Liver (tissue), 3 donors: ENCODE data around the gene RELN.

Experiments
- EGR1 ChIP-seq, 2 donors: IDR thresholded peaks; 2 replicates each; pipeline ENCODE4 v1.6.1; 2016 to 2018; ENCODE audit warnings: antibody characterized with exemption in 2 of 2, low read depth in 2 of 2
- FOXA1 ChIP-seq: IDR thresholded peaks from 2 replicates; pipeline ENCODE4 v1.6.1; 2016; ENCODE audit warnings: antibody characterized with exemption
- GABPA ChIP-seq, 2 donors: IDR thresholded peaks in 1 of 2; conservative IDR thresholded peaks in 1 of 2; 2 replicates each; pipeline ENCODE4 v1.6.1; 2016; ENCODE audit warnings: antibody characterized with exemption in 2 of 2, mild to moderate bottlenecking in 1 of 2, moderate library complexity in 1 of 2
- HNF4G ChIP-seq: IDR thresholded peaks from 2 replicates; pipeline ENCODE4 v1.6.1; 2016; ENCODE audit warnings: antibody characterized with exemption
- JUND ChIP-seq, 2 donors: IDR thresholded peaks; 2 replicates each; pipeline ENCODE4 v1.6.1; 2016; ENCODE audit warnings: antibody characterized with exemption in 2 of 2
- RAD21 ChIP-seq, 2 donors: IDR thresholded peaks; 2 replicates each; pipeline ENCODE4 v1.6.1; 2016; ENCODE audit warnings: antibody characterized with exemption in 2 of 2, mild to moderate bottlenecking in 2 of 2
- RXRA ChIP-seq, 2 donors: IDR thresholded peaks; 2 replicates each; pipeline ENCODE4 v1.6.1; 2017 to 2018; ENCODE audit warnings: antibody characterized with exemption in 2 of 2, mild to moderate bottlenecking in 1 of 2
- TAF1 ChIP-seq: conservative IDR thresholded peaks from 2 replicates; pipeline ENCODE4 v1.6.1; 2016; ENCODE audit warnings: antibody characterized with exemption, mild to moderate bottlenecking
- YY1 ChIP-seq: IDR thresholded peaks from 2 replicates; pipeline ENCODE4 v1.6.1; 2016; ENCODE audit warnings: antibody characterized with exemption, mild to moderate bottlenecking
- TF ChIP-seq, protein P1 (sequence below): fragments of 150-350 bp; IDR thresholded peaks from 2 replicates; pipeline ENCODE4 v1.5.1; 2017; ENCODE audit warnings: improper control_type of control experiment, low read depth, low read length; ENCODE audit not compliant: missing input control
- TF ChIP-seq, protein P2 (sequence below): IDR thresholded peaks from 2 replicates; pipeline ENCODE4 v1.6.1; 2016; ENCODE audit warnings: antibody characterized with exemption, mild to moderate bottlenecking
- TF ChIP-seq, protein P3 (sequence below): IDR thresholded peaks from 2 replicates; pipeline ENCODE4 v1.6.1; 2016; ENCODE audit warnings: antibody characterized with exemption
- TF ChIP-seq, protein P4 (sequence below): IDR thresholded peaks from 2 replicates; pipeline ENCODE4 v1.6.1; 2016; ENCODE audit warnings: antibody characterized with exemption
- TF ChIP-seq, protein P5 (sequence below): IDR thresholded peaks from 2 replicates; pipeline ENCODE4 v1.6.1; 2016; ENCODE audit warnings: antibody characterized with exemption
- donor health status: healthy.
- donor health status: healthy.

DNA sequence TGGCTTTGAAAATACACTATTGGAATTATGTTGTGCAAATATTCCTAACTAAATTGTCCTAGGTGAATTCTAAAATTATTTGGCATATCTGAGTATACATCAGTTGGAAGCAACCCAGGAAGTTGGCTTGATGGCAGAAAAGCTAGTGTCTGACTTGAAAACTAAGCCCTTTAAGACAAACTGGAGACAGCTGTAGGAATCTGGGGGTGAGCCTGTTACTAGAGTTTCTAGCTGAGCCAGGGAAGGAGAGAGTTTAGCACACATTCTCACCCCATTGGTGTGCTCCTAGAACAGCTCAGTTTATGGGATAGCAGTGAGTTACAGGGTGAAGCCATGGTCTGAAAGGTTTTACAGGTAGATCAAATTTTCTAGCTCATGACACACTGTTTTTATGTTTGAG lies 333.2 kb downstream of the RELN start:
- TF ChIP-seq, protein P1, sequence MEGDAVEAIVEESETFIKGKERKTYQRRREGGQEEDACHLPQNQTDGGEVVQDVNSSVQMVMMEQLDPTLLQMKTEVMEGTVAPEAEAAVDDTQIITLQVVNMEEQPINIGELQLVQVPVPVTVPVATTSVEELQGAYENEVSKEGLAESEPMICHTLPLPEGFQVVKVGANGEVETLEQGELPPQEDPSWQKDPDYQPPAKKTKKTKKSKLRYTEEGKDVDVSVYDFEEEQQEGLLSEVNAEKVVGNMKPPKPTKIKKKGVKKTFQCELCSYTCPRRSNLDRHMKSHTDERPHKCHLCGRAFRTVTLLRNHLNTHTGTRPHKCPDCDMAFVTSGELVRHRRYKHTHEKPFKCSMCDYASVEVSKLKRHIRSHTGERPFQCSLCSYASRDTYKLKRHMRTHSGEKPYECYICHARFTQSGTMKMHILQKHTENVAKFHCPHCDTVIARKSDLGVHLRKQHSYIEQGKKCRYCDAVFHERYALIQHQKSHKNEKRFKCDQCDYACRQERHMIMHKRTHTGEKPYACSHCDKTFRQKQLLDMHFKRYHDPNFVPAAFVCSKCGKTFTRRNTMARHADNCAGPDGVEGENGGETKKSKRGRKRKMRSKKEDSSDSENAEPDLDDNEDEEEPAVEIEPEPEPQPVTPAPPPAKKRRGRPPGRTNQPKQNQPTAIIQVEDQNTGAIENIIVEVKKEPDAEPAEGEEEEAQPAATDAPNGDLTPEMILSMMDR: no peak
- TF ChIP-seq RAD21 (IDR thresholded peaks at IDR 0.05) (no peak), JUND (IDR thresholded peaks at IDR 0.05) (no peak), RXRA (IDR thresholded peaks at IDR 0.05) (no peak), TAF1 (no peak), YY1 (no peak), GABPA (IDR thresholded peaks at IDR 0.05 in 1 of 2, conservative IDR thresholded peaks at IDR 0.05 in 1 of 2) (no peak), FOXA1 (no peak), EGR1 (IDR thresholded peaks at IDR 0.05; ENCODE audit: low read depth in 2 of 2) (no peak), HNF4G (no peak)
- TF ChIP-seq, protein P2, sequence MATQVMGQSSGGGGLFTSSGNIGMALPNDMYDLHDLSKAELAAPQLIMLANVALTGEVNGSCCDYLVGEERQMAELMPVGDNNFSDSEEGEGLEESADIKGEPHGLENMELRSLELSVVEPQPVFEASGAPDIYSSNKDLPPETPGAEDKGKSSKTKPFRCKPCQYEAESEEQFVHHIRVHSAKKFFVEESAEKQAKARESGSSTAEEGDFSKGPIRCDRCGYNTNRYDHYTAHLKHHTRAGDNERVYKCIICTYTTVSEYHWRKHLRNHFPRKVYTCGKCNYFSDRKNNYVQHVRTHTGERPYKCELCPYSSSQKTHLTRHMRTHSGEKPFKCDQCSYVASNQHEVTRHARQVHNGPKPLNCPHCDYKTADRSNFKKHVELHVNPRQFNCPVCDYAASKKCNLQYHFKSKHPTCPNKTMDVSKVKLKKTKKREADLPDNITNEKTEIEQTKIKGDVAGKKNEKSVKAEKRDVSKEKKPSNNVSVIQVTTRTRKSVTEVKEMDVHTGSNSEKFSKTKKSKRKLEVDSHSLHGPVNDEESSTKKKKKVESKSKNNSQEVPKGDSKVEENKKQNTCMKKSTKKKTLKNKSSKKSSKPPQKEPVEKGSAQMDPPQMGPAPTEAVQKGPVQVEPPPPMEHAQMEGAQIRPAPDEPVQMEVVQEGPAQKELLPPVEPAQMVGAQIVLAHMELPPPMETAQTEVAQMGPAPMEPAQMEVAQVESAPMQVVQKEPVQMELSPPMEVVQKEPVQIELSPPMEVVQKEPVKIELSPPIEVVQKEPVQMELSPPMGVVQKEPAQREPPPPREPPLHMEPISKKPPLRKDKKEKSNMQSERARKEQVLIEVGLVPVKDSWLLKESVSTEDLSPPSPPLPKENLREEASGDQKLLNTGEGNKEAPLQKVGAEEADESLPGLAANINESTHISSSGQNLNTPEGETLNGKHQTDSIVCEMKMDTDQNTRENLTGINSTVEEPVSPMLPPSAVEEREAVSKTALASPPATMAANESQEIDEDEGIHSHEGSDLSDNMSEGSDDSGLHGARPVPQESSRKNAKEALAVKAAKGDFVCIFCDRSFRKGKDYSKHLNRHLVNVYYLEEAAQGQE: no peak
- TF ChIP-seq, protein P3, sequence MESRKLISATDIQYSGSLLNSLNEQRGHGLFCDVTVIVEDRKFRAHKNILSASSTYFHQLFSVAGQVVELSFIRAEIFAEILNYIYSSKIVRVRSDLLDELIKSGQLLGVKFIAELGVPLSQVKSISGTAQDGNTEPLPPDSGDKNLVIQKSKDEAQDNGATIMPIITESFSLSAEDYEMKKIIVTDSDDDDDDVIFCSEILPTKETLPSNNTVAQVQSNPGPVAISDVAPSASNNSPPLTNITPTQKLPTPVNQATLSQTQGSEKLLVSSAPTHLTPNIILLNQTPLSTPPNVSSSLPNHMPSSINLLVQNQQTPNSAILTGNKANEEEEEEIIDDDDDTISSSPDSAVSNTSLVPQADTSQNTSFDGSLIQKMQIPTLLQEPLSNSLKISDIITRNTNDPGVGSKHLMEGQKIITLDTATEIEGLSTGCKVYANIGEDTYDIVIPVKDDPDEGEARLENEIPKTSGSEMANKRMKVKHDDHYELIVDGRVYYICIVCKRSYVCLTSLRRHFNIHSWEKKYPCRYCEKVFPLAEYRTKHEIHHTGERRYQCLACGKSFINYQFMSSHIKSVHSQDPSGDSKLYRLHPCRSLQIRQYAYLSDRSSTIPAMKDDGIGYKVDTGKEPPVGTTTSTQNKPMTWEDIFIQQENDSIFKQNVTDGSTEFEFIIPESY: no peak
- TF ChIP-seq, protein P4, sequence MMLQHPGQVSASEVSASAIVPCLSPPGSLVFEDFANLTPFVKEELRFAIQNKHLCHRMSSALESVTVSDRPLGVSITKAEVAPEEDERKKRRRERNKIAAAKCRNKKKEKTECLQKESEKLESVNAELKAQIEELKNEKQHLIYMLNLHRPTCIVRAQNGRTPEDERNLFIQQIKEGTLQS: no peak
- TF ChIP-seq, protein P5, sequence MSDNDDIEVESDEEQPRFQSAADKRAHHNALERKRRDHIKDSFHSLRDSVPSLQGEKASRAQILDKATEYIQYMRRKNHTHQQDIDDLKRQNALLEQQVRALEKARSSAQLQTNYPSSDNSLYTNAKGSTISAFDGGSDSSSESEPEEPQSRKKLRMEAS: no peak
